GM23338 (cell line): Measurements from ENCODE around the gene POU2F3. TPM values are rescaled to one million over a fixed set of nuclear protein-coding genes. Genes with fewer than 3 reads are reported as not detected.

ENCODE experiments used
- ATAC-seq: fragments of 200-7000 bp; cut with Tn5 transposase; 3 replicates; pipeline ENCODE4 v1.9.1; 2020
- DNase-seq: peaks from one replicate; pipeline ENCODE4 v3.0.0-alpha.2; 2015; ENCODE audit warnings: low spot score
- H2AFZ ChIP-seq: fragments of 200-600 bp; sonication (generic); 2 replicates; pipeline ENCODE4 v1.8.0; 2016; ENCODE audit warnings: antibody characterized with exemption, mild to moderate bottlenecking, moderate library complexity
- H3F3A ChIP-seq: fragments of 200-600 bp; sonication (generic); replicated peaks from 2 replicates; pipeline ENCODE4 v1.8.0; 2017; ENCODE audit warnings: antibody characterized with exemption, mixed run types, low read depth
- H3K27ac ChIP-seq: fragments of 200-600 bp; sonication (generic); 2 replicates; pipeline ENCODE4 v1.6.1; 2016; ENCODE audit warnings: low read depth
- H3K27me3 ChIP-seq: fragments of 200-600 bp; sonication (generic); 2 replicates; pipeline ENCODE4 v1.8.0; 2016; ENCODE audit warnings: mild to moderate bottlenecking, mixed run types, moderate library complexity; ENCODE audit not compliant: insufficient read depth
- H3K36me3 ChIP-seq: fragments of 200-600 bp; sonication (generic); 2 replicates; pipeline ENCODE4 v1.8.0; 2016; ENCODE audit warnings: mild to moderate bottlenecking; ENCODE audit not compliant: insufficient read depth
- H3K4me1 ChIP-seq: fragments of 200-600 bp; sonication (generic); 2 replicates; pipeline ENCODE4 v1.8.0; 2016; ENCODE audit warnings: mild to moderate bottlenecking, moderate library complexity; ENCODE audit not compliant: insufficient read depth
- H3K4me2 ChIP-seq: fragments of 200-600 bp; sonication (generic); 2 replicates; pipeline ENCODE4 v1.7.1; 2017; ENCODE audit warnings: mixed run types
- H3K4me3 ChIP-seq: fragments of 200-600 bp; sonication (generic); 2 replicates; pipeline ENCODE4 v1.6.1; 2016; ENCODE audit warnings: mixed run types
- H3K79me2 ChIP-seq: fragments of 200-600 bp; sonication (generic); replicated peaks from 2 replicates; pipeline ENCODE4 v1.8.0; 2017; ENCODE audit warnings: mild to moderate bottlenecking; ENCODE audit not compliant: insufficient read depth
- H3K9me2 ChIP-seq: fragments of 200-600 bp; sonication (generic); 2 replicates; pipeline ENCODE4 v1.8.0; 2017; ENCODE audit not compliant: insufficient read depth
- H4K20me1 ChIP-seq: fragments of 200-600 bp; sonication (generic); replicated peaks from 2 replicates; pipeline ENCODE4 v1.8.0; 2017; ENCODE audit warnings: mild to moderate bottlenecking; ENCODE audit not compliant: insufficient read depth
- H3K27ac Mint-ChIP-seq: 2 replicates; pipeline ENCODE4 v1.8.0; 2020; ENCODE audit warnings: inconsistent platforms, mild to moderate bottlenecking, moderate library complexity, mixed read lengths
- H3K27me3 Mint-ChIP-seq: 3 replicates; pipeline ENCODE4 v1.8.0; 2022; ENCODE audit warnings: low read depth, mild to moderate bottlenecking, moderate library complexity, mixed read lengths, inconsistent platforms; ENCODE audit not compliant: insufficient read depth, poor library complexity
- H3K36me3 Mint-ChIP-seq: 3 replicates; pipeline ENCODE4 v1.8.0; 2021; ENCODE audit warnings: low read depth, mild to moderate bottlenecking, inconsistent platforms, moderate library complexity, mixed read lengths
- H3K4me1 Mint-ChIP-seq: 3 replicates; pipeline ENCODE4 v1.8.0; 2020; ENCODE audit warnings: mild to moderate bottlenecking, inconsistent platforms, mixed read lengths
- H3K4me3 Mint-ChIP-seq: 3 replicates; pipeline ENCODE4 v1.8.0; 2021; ENCODE audit warnings: moderate library complexity, mild to moderate bottlenecking, inconsistent platforms, mixed read lengths
- H3K9me3 Mint-ChIP-seq: 3 replicates; pipeline ENCODE4 v1.8.0; 2020; ENCODE audit warnings: moderate library complexity, mild to moderate bottlenecking, inconsistent platforms, mixed read lengths
- CREB1 ChIP-seq: fragments of 250-450 bp; sonication (Bioruptor Pico); IDR thresholded peaks from 2 replicates; pipeline ENCODE4 v1.5.0; 2020; ENCODE audit warnings: low read depth, mild to moderate bottlenecking, moderate library complexity
- CTCF ChIP-seq, 2 experiments: fragments of 200-600 bp in 1 of 2; sonication (generic) in 1 of 2; conservative IDR thresholded peaks; 2 replicates each; pipeline versions ENCODE4 v1.5.1 to v1.6.1; 2016 to 2017; ENCODE audit warnings: antibody characterized with exemption in 2 of 2, low read depth in 2 of 2, mild to moderate bottlenecking in 2 of 2, moderate library complexity in 1 of 2
- ETS1 ChIP-seq: IDR thresholded peaks from 2 replicates; pipeline ENCODE4 v1.6.1; 2016; ENCODE audit warnings: antibody characterized with exemption
- EZH2 ChIP-seq: fragments of 200-600 bp; sonication (generic); IDR thresholded peaks from one replicate; pipeline ENCODE4 v1.8.0; 2017; ENCODE audit warnings: antibody characterized with exemption, mild to moderate bottlenecking, low read depth; ENCODE audit not compliant: unreplicated experiment
- EZH2phosphoT487 ChIP-seq: fragments of 200-600 bp; sonication (generic); IDR thresholded peaks from one replicate; pipeline ENCODE4 v1.8.1; 2018; ENCODE audit warnings: antibody characterized with exemption; ENCODE audit not compliant: unreplicated experiment
- NANOG ChIP-seq: IDR thresholded peaks from 2 replicates; pipeline ENCODE4 v1.6.1; 2016; ENCODE audit warnings: antibody characterized with exemption, borderline replicate concordance
- POLR2AphosphoS5 ChIP-seq: IDR thresholded peaks from 2 replicates; pipeline ENCODE4 v1.6.1; 2016; ENCODE audit warnings: antibody characterized with exemption, low read depth
- ZNF331 ChIP-seq: fragments of 250-450 bp; sonication (Bioruptor Pico); IDR thresholded peaks from 2 replicates; pipeline ENCODE4 v1.5.0; 2020; ENCODE audit warnings: low read depth, mild to moderate bottlenecking, moderate library complexity
- polyA plus RNA-seq: library from polyadenylated mRNA; unstranded; fragments of >200 nt; fragmentation: Nextera tagmentation; extraction: Ambion mirVana; gene quantifications from 2 replicates; pipeline ENCODE4 v1.2.1, GENCODE V29; 2016
- total RNA-seq: library from RNA; depleted of rRNA; stranded (reverse); fragments of >200 nt; shearing (Covaris generic); gene quantifications from 2 replicates; pipeline ENCODE4 v1.2.3, GENCODE V29; 2014

Gene POU2F3
- total and polyA plus RNA-seq, 2 experiments from 2014 or later, result 0.45 to 0.79 TPM

- Histone ChIP-seq H3K4me1 (peaks cover 42% of the 10 kb centered on the region), H3K4me2 (peak overlapping the region; percentile 38), H3F3A (0 out of 2 replicates have a peak, but pooled peaks cover 3% of the 10 kb centered on the region), H3K27ac (no peak overlapping the region; the same call in 1 of the 2 replicates), H4K20me1 (no peaks in the 10 kb centered on the region), H3K79me2 (no peaks in the 10 kb centered on the region), H3K27me3 (0 out of 2 replicates have a peak, but pooled peaks cover 4% of the 10 kb centered on the region), H3K36me3 (no peaks in the 10 kb centered on the region), H3K9me2 (no peaks in the 10 kb centered on the region), H3K4me3 (no peak overlapping the region), H2AFZ (peak overlapping the region; percentile 35)
- Mint-ChIP-seq H3K36me3 (no peaks in the 10 kb centered on the region; the same call in 2 of the 3 replicates), H3K9me3 (no peaks in the 10 kb centered on the region), H3K27me3 (peaks cover 15% of the 10 kb centered on the region), H3K27ac (no peak overlapping the region; the same call in 1 of the 2 replicates), H3K4me3 (no peak overlapping the region), H3K4me1 (peaks cover 51% of the 10 kb centered on the region)
- TF ChIP-seq EZH2phosphoT487 (no peak), EZH2 (no peak), CREB1 (CRISPR knock-in tag) (no peak), CTCF (conservative IDR thresholded peaks at IDR 0.05; ENCODE audit: low read depth in 2 of 2) (no peak)
- DNase-seq, result no peak
- ATAC-seq, result peak; percentile 50
These were observed 8.8 kb downstream of the POU2F3 start for GRCh38 chr11:120248551-120249278.

- H3K79me2 ChIP-seq, result no peaks in the 10 kb centered on the region
These were observed 9.6 kb downstream of the POU2F3 start for GRCh38 chr11:120249279-120250262.

More at GRCh38 chr11:120249279-120250262, 9.6 kb downstream of the POU2F3 start:
- Histone ChIP-seq H3K9me2 (no peaks in the 10 kb centered on the region), H3K27ac (no peak overlapping the region), H2AFZ (peak overlapping the region; percentile 35; the same call in 1 of the 2 replicates), H3K4me3 (no peak overlapping the region), H3K4me2 (no peak overlapping the region; the same call in 1 of the 2 replicates), H3K36me3 (no peaks in the 10 kb centered on the region), H4K20me1 (no peaks in the 10 kb centered on the region), H3F3A (0 out of 2 replicates have a peak, but pooled peaks cover 3% of the 10 kb centered on the region), H3K27me3 (0 out of 2 replicates have a peak, but pooled peaks cover 4% of the 10 kb centered on the region), H3K4me1 (peaks cover 48% of the 10 kb centered on the region)
- DNase-seq (no peak), ATAC-seq (no peak)
- H3K36me3 Mint-ChIP-seq, result no peaks in the 10 kb centered on the region; the same call in 2 of the 3 replicates
- no peak overlapping the region for H3K27ac Mint-ChIP-seq
- no peak overlapping the region for H3K4me3 Mint-ChIP-seq
- no peaks in the 10 kb centered on the region for H3K9me3 Mint-ChIP-seq
- H3K4me1 Mint-ChIP-seq, result peaks cover 57% of the 10 kb centered on the region
- no peak for TF ChIP-seq CTCF (conservative IDR thresholded peaks at IDR 0.05; ENCODE audit: low read depth in 2 of 2)
- TF ChIP-seq POLR2AphosphoS5, result no peak
- no peak for TF ChIP-seq ZNF331 (CRISPR knock-in tag)
- no peak for TF ChIP-seq EZH2
- TF ChIP-seq ETS1, result no peak
- TF ChIP-seq NANOG, result no peak
- peaks cover 21% of the 10 kb centered on the region for H3K27me3 Mint-ChIP-seq
